ENCODE data around the gene CD86. TPM values are rescaled to one million over a fixed set of nuclear protein-coding genes. Genes with fewer than 3 reads are reported as not detected.

The CD86 gene
- total RNA-seq, 1 donor from 2014 or later, result 1.2 TPM

- no peak for FAIRE-seq
- DNase-seq (ENCODE audit: low spot score in 2 of 2), result no peak
Measured at GRCh38 chr3:122057671-122058070, 2.5 kb downstream of the CD86 start.

- FAIRE-seq, result no peak
- DNase-seq (ENCODE audit: low spot score in 2 of 2), result no peak
Measured at GRCh38 chr3:122058294-122058693, 3.1 kb downstream of the CD86 start.

GRCh38 chr3:122060040-122060698 lies 5.0 kb downstream of the CD86 start:
- FAIRE-seq, result no peak
- no peak for DNase-seq (ENCODE audit: low spot score in 2 of 2)

GRCh38 chr3:122063908-122064307 lies 8.7 kb downstream of the CD86 start:
- FAIRE-seq (no peak), DNase-seq (ENCODE audit: low spot score in 2 of 2) (no peak)

GRCh38 chr3:122064326-122064725 lies 9.2 kb downstream of the CD86 start:
- DNase-seq (ENCODE audit: low spot score in 2 of 2) (no peak), FAIRE-seq (no peak)

GRCh38 chr3:122066331-122067213 lies 11.4 kb downstream of the CD86 start:
- DNase-seq (ENCODE audit: low spot score in 2 of 2), result no peak
- FAIRE-seq, result no peak

GRCh38 chr3:122067214-122067550 lies 12.0 kb downstream of the CD86 start:
- FAIRE-seq (no peak), DNase-seq (ENCODE audit: low spot score in 2 of 2) (no peak)

GRCh38 chr3:122067588-122068240 lies 12.6 kb downstream of the CD86 start:
- DNase-seq (ENCODE audit: low spot score in 2 of 2) (no peak), FAIRE-seq (no peak)

GRCh38 chr3:122074621-122075265 lies 19.6 kb downstream of the CD86 start:
- no peak for DNase-seq (ENCODE audit: low spot score in 2 of 2)
- no peak for FAIRE-seq

- FAIRE-seq (no peak), DNase-seq (ENCODE audit: low spot score in 2 of 2) (no peak)
Measured at GRCh38 chr3:122076491-122077292, 21.5 kb downstream of the CD86 start.

GRCh38 chr3:122077293-122078234 lies 22.4 kb downstream of the CD86 start:
- FAIRE-seq, result no peak
- DNase-seq (ENCODE audit: low spot score in 2 of 2), result no peak

- DNase-seq (ENCODE audit: low spot score in 2 of 2) (no peak), FAIRE-seq (no peak)
Measured at GRCh38 chr3:122078235-122078935, 23.2 kb downstream of the CD86 start.

- FAIRE-seq, result no peak
- no peak for DNase-seq (ENCODE audit: low spot score in 2 of 2)
Measured at GRCh38 chr3:122079524-122080206, 24.5 kb downstream of the CD86 start.

- DNase-seq (ENCODE audit: low spot score in 2 of 2) (no peak), FAIRE-seq (no peak)
Measured at GRCh38 chr3:122080207-122080587, 25.0 kb downstream of the CD86 start.

GRCh38 chr3:122081543-122082247 lies 26.5 kb downstream of the CD86 start:
- FAIRE-seq (no peak), DNase-seq (ENCODE audit: low spot score in 2 of 2) (no peak)

- DNase-seq (ENCODE audit: low spot score in 2 of 2) (no peak), FAIRE-seq (no peak)
Measured at GRCh38 chr3:122082357-122082756, 27.2 kb downstream of the CD86 start.

- FAIRE-seq, result no peak
- DNase-seq (ENCODE audit: low spot score in 2 of 2), result no peak
Measured at GRCh38 chr3:122084799-122085198, 29.6 kb downstream of the CD86 start.

Measured in frontal cortex (tissue), 4 donors.